K562 (cell line): Measurements from ENCODE around the gene CDC45. TPM values are rescaled to one million over a fixed set of nuclear protein-coding genes. Genes with fewer than 3 reads are reported as not detected.

Experiments
- CREBBP ChIP-seq: IDR thresholded peaks from one replicate; pipeline ENCODE4 v1.6.1; 2012; ENCODE audit warnings: low read depth, mild to moderate bottlenecking, control low read depth, inconsistent platforms, low read length
- polyA plus RNA-seq, 8 experiments: library from polyadenylated mRNA; depleted of rRNA in 4 of 8; stranded (reverse) in 5 of 8; unstranded in 3 of 8; fragments of >200 nt; fragmentation: Nextera tagmentation in 2 of 8; fragmentation: Illumina TruSeq in 1 of 8; extraction: Ambion mirVana in 2 of 8; extraction: Trizol in 1 of 8; gene quantifications; 2 replicates each; pipeline versions ENCODE4 v1.2.1 to v1.2.3, GENCODE V29; 2011 to 2014; ENCODE audit warnings: inconsistent platforms in 1 of 8, missing spikeins in 1 of 8
- total RNA-seq, 7 experiments: library from RNA; depleted of rRNA in 6 of 7; stranded (reverse); fragments of >200 nt in 6 of 7; fragmentation: Illumina TruSeq in 2 of 7; extraction: Trizol in 2 of 7; gene quantifications; 2 replicates each; pipeline versions ENCODE4 v1.2.1 to v1.2.3, GENCODE V29; 2011 to 2021; ENCODE audit warnings: low replicate concordance in 1 of 7
- TF ChIP-seq, protein P1 (sequence below): sonication (generic); formaldehyde crosslinking; IDR thresholded peaks from 2 replicates; pipeline ENCODE4 v1.8.1; 2023; ENCODE audit warnings: missing genetic modification reagents, mild to moderate bottlenecking, borderline replicate concordance
- TF ChIP-seq, protein P2 (sequence below): fragments of 200-800 bp; sonication (Bioruptor generic); IDR thresholded peaks from 2 replicates; pipeline ENCODE4 v1.6.1; 2016; ENCODE audit warnings: missing genetic modification characterization, missing compliant biosample characterization
- TF ChIP-seq, protein P3 (sequence below): fragments of 450-650 bp; IDR thresholded peaks from one replicate; pipeline ENCODE4 v1.6.1; 2018; ENCODE audit warnings: mild to moderate bottlenecking, moderate library complexity; ENCODE audit not compliant: partially characterized antibody
- TF ChIP-seq, protein P4 (sequence below): fragments of 450-650 bp; IDR thresholded peaks from 2 replicates; pipeline ENCODE4 v1.6.1; 2016; ENCODE audit warnings: mild to moderate bottlenecking

The CDC45 gene
- total and polyA plus RNA-seq, 9 of the 15 experiments (the other 6 are each of a cell fraction or from before 2014, with no cell fraction given), result 251 to 580 (median 410) TPM

DNA sequence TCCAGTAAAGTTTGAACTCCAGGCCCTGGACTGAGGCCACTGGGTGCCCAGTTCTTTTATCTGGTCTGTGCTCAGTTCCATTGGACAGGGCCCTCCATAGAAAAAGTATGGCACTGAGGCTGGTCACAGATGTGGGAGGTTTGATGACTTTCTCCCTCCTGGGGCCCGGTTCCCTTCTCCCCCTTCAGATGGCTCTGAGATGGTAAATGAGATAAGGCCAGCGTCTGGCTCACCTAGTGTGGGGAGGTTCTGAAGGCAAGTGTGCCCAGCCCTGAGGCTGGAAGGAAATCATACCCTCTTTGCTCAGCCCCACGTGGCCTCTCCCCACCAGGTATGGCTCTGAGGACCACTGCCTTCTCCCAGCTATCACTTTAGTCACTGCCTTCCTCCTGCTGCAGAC, 45.9 kb downstream of the CDC45 start (continued):
- TF ChIP-seq, protein P1, sequence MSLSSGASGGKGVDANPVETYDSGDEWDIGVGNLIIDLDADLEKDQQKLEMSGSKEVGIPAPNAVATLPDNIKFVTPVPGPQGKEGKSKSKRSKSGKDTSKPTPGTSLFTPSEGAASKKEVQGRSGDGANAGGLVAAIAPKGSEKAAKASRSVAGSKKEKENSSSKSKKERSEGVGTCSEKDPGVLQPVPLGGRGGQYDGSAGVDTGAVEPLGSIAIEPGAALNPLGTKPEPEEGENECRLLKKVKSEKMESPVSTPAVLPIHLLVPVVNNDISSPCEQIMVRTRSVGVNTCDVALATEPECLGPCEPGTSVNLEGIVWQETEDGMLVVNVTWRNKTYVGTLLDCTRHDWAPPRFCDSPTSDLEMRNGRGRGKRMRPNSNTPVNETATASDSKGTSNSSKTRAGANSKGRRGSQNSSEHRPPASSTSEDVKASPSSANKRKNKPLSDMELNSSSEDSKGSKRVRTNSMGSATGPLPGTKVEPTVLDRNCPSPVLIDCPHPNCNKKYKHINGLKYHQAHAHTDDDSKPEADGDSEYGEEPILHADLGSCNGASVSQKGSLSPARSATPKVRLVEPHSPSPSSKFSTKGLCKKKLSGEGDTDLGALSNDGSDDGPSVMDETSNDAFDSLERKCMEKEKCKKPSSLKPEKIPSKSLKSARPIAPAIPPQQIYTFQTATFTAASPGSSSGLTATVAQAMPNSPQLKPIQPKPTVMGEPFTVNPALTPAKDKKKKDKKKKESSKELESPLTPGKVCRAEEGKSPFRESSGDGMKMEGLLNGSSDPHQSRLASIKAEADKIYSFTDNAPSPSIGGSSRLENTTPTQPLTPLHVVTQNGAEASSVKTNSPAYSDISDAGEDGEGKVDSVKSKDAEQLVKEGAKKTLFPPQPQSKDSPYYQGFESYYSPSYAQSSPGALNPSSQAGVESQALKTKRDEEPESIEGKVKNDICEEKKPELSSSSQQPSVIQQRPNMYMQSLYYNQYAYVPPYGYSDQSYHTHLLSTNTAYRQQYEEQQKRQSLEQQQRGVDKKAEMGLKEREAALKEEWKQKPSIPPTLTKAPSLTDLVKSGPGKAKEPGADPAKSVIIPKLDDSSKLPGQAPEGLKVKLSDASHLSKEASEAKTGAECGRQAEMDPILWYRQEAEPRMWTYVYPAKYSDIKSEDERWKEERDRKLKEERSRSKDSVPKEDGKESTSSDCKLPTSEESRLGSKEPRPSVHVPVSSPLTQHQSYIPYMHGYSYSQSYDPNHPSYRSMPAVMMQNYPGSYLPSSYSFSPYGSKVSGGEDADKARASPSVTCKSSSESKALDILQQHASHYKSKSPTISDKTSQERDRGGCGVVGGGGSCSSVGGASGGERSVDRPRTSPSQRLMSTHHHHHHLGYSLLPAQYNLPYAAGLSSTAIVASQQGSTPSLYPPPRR (CRISPR knock-in tag), result peak; percentile 46; the same call in 1 of the 2 replicates
- TF ChIP-seq, protein P2, sequence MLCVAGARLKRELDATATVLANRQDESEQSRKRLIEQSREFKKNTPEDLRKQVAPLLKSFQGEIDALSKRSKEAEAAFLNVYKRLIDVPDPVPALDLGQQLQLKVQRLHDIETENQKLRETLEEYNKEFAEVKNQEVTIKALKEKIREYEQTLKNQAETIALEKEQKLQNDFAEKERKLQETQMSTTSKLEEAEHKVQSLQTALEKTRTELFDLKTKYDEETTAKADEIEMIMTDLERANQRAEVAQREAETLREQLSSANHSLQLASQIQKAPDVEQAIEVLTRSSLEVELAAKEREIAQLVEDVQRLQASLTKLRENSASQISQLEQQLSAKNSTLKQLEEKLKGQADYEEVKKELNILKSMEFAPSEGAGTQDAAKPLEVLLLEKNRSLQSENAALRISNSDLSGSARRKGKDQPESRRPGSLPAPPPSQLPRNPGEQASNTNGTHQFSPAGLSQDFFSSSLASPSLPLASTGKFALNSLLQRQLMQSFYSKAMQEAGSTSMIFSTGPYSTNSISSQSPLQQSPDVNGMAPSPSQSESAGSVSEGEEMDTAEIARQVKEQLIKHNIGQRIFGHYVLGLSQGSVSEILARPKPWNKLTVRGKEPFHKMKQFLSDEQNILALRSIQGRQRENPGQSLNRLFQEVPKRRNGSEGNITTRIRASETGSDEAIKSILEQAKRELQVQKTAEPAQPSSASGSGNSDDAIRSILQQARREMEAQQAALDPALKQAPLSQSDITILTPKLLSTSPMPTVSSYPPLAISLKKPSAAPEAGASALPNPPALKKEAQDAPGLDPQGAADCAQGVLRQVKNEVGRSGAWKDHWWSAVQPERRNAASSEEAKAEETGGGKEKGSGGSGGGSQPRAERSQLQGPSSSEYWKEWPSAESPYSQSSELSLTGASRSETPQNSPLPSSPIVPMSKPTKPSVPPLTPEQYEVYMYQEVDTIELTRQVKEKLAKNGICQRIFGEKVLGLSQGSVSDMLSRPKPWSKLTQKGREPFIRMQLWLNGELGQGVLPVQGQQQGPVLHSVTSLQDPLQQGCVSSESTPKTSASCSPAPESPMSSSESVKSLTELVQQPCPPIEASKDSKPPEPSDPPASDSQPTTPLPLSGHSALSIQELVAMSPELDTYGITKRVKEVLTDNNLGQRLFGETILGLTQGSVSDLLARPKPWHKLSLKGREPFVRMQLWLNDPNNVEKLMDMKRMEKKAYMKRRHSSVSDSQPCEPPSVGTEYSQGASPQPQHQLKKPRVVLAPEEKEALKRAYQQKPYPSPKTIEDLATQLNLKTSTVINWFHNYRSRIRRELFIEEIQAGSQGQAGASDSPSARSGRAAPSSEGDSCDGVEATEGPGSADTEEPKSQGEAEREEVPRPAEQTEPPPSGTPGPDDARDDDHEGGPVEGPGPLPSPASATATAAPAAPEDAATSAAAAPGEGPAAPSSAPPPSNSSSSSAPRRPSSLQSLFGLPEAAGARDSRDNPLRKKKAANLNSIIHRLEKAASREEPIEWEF (CRISPR knock-in tag), result no peak
- no peak for TF ChIP-seq CREBBP
- TF ChIP-seq, protein P3, sequence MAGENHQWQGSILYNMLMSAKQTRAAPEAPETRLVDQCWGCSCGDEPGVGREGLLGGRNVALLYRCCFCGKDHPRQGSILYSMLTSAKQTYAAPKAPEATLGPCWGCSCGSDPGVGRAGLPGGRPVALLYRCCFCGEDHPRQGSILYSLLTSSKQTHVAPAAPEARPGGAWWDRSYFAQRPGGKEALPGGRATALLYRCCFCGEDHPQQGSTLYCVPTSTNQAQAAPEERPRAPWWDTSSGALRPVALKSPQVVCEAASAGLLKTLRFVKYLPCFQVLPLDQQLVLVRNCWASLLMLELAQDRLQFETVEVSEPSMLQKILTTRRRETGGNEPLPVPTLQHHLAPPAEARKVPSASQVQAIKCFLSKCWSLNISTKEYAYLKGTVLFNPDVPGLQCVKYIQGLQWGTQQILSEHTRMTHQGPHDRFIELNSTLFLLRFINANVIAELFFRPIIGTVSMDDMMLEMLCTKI, result no peak
- TF ChIP-seq, protein P4, sequence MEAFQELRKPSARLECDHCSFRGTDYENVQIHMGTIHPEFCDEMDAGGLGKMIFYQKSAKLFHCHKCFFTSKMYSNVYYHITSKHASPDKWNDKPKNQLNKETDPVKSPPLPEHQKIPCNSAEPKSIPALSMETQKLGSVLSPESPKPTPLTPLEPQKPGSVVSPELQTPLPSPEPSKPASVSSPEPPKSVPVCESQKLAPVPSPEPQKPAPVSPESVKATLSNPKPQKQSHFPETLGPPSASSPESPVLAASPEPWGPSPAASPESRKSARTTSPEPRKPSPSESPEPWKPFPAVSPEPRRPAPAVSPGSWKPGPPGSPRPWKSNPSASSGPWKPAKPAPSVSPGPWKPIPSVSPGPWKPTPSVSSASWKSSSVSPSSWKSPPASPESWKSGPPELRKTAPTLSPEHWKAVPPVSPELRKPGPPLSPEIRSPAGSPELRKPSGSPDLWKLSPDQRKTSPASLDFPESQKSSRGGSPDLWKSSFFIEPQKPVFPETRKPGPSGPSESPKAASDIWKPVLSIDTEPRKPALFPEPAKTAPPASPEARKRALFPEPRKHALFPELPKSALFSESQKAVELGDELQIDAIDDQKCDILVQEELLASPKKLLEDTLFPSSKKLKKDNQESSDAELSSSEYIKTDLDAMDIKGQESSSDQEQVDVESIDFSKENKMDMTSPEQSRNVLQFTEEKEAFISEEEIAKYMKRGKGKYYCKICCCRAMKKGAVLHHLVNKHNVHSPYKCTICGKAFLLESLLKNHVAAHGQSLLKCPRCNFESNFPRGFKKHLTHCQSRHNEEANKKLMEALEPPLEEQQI, result no peak
